Caki2 (cell line): ENCODE measurements around the gene PSTPIP1. TPM values are rescaled to one million over a fixed set of nuclear protein-coding genes. Genes with fewer than 3 reads are reported as not detected.

Source experiments
- DNase-seq: peaks from one replicate; pipeline ENCODE4 v3.0.0-alpha.2; 2015; ENCODE audit warnings: low read depth
- in situ Hi-C: cut with HindIII; loops from 2 replicates; pipeline ENCODE4 v1.10.0; 2016; ENCODE audit warnings: low sequenced_read_pairs, low pct_unique_long_range_greater_than_20kb, mixed read lengths
- total RNA-seq: library from RNA; depleted of rRNA; stranded (reverse); fragments of >200 nt; shearing (Covaris generic); gene quantifications from 2 replicates; pipeline ENCODE4 v1.2.3, GENCODE V29; 2014; ENCODE audit warnings: low replicate concordance

The PSTPIP1 gene
- total RNA-seq, 1 experiment from 2014 or later = not detected

- in situ Hi-C loops = no loop called here
- DNase-seq = no peak
Measured at GRCh38 chr15:76976141-76976540, 18.8 kb upstream of the PSTPIP1 start.

GRCh38 chr15:76976572-76977270, 18.2 kb upstream of the PSTPIP1 start:
- in situ Hi-C loops = no loop called here
- no peak for DNase-seq

- no peak for DNase-seq
- in situ Hi-C loops = no loop called here
Measured at GRCh38 chr15:76978522-76979330, 16.2 kb upstream of the PSTPIP1 start.

GRCh38 chr15:76979331-76979925, 15.5 kb upstream of the PSTPIP1 start:
- in situ Hi-C loops = no loop called here
- no peak for DNase-seq

GRCh38 chr15:76979996-76980520, 14.9 kb upstream of the PSTPIP1 start:
- no peak for DNase-seq
- in situ Hi-C loops = no loop called here

DNA sequence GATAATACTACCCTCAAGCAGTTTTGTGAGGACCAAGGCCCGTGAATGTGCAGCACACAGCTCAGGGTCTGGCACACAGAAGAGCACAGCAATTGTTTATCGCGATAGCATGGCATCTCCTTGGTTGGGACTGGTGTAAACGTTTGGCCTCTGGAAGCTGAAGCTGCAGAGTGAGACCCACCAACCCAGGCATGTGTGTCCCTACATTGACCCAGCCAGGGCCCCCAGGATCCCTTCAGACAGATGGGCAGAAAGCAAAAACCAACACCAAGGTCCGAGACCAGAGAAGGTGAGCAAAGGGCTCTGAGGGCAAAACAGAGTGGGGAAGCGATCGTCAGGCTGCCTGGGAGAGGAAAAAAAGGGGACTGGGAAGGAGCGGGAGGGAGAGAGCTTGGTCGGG, 12.6 kb upstream of the PSTPIP1 start:
- in situ Hi-C loops = no loop called here
- no peak for DNase-seq

DNA sequence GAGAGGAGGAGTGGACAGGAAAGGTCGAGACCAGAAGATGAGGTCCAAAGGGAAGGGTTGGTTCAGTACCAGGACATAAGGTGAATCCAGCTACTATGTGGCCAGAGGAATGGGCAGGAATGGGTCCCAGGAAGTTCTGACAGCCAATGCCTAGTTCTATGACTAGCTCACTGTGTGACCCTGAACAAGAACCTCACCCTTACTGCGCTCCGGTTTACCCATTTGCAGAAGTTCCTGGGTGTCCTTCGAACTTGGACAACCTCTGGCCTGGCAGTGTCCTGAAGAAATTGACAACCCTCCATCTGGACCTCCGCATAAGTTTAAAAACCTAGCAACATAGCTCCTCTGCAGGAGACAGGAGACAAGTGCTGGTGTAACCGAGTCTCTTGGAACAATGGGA, 12.2 kb upstream of the PSTPIP1 start:
- in situ Hi-C loops = no loop called here
- DNase-seq = no peak

DNA sequence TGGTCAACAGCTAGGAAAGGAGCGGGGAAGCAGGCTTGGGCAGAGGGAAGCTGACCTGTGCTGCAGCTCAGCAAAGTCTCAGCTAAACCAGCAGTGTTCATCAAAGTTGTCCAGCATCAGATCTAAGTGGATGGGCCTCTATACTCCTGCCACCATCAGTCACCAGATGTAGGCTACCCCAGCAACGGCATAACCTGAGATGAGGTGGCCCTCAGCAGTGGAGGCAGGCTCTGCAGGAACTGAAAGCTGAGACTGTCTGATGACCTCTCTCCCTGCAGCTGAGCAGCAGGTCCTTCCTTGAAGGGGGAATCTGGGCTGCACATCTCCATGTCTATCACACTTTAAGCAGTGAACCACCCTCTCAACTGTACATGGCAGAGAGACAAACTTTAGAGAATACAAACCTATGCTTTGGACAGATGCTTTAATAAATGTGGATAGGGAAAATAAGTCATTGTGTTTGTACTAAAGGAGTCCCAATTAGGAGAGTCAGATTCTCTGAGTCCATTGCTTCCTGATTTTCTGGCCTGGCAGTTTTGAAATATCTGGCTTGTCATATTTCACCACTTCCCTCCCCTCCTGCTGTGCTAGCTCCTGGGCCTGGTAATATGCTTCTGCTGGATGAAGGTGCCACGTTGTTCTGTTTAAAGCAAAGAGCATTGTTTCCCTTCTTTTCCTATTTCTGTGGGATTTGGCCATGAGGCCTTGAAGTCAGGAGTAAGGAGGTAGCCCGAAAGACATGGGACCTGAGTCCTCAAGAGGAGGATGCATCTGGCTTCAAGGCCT, 11.1 kb upstream of the PSTPIP1 start:
- in situ Hi-C loops = no loop called here
- no peak for DNase-seq

- DNase-seq = no peak
- in situ Hi-C loops = no loop called here
Measured at GRCh38 chr15:76986743-76987142, 8.2 kb upstream of the PSTPIP1 start.

DNA sequence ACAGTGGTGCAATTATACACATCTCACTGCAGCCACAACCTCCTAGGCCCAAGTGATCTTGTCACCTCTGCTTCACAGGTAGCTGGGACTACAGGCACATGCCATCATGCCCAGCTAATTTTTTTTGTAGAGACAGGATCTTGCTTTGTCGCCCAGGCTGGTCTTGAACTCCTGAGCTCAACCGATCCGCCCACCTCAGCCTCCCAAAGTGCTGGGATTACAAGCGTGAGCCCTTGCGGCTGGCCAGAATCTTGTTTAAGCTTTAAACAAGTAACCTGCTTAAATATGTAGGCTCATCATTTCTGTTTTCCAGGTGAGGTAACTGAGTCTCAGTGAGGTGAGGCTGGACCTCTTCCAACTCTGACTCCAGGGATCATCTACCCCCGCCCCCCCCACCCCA, 7.7 kb upstream of the PSTPIP1 start:
- no peak for DNase-seq
- in situ Hi-C loops = no loop called here

DNA sequence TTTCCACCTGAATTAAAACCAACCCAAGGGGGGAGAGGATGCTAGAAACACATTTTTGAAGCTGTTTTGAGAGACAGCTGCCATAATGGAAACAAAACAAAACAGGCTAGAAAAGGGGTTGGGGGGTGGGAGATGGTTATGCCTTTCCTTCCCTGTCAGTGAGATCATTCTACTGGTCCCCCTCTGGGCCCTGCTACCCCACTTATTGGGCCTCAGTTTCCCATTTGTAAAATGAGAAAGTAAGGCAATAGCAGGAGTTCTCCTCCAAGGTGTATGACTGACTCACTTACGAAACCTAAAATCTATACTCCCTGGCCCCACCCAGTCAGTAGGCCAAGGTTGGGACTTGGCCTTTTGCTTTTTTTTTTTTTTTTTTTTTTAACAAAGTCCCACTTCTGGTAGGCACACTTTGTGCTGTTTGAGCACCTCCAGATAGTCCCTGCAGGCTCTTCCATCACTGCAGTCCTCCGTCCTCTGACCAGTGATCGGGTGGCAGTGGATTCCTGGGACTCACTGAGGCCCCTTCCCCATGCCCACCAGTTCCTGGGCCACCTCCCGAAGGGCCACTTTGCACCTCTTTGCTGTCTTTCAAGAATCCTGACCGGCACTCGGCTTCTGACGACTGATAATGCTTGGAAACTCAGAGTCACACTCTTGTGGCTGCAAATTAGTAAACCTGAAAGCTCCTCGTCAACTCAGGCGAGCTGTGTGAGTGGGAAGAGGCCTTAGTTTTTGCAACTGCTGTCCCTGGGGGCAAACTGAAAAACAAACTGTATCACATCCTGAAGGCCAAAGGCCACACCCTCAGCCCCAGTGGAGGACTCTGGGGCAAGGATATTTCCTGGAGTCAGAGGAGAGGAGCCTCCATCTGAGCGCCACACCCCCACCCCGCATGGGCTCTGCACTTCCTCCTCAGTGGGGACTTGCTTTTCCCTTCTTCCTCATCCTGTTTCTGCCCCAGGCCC, 6.7 kb upstream of the PSTPIP1 start:
- no peak for DNase-seq
- in situ Hi-C loops = no loop called here

DNA sequence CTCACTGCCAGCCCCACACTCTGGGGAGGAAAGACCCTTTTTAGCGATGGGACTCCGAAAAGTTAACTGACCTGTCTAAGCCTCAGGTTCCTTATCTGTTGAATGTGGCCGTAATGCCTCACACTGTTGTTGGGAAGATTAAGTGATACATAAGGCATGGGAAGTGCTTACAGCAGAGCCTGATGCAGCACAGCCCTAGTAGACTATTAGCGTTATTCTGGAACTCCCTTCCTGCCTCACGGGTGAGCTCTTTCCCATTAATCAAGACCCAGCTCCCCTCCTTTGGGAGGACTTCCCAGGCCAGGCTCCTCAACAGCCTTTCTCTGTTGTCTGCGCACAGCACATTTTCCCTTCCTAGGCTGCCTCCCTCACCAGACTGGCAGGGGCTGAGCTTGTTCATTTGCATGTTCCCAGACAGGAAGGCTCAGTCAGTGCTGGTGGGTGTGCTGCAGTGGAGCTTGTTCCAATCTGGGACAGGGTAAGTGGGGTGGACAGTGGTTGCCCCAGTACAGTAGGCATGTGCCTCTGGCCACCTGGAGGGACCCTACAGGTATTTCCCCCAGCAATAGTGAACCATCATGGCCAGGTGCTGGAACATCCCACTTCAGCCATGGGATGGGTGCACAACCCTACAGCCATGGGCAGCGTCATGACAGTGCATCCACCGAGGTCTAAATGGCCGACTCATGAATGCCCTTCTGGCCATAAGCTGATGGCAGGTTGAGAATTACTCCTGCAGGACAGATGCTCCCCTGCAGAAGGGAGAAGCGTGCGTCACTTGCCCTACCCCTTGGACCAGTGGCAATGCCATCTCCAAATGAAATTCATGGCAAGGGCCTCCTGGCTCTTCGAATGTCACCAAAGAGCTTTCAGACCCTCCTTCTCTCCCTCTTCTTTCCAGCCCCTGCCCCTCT, 5.8 kb upstream of the PSTPIP1 start:
- in situ Hi-C loops = no loop called here

GRCh38 chr15:76991048-76991447, 3.9 kb upstream of the PSTPIP1 start:
- no peak for DNase-seq
- in situ Hi-C loops = no loop called here

More for the DNA sequence above, 5.8 kb upstream of the PSTPIP1 start:
- DNase-seq = no peak

DNA sequence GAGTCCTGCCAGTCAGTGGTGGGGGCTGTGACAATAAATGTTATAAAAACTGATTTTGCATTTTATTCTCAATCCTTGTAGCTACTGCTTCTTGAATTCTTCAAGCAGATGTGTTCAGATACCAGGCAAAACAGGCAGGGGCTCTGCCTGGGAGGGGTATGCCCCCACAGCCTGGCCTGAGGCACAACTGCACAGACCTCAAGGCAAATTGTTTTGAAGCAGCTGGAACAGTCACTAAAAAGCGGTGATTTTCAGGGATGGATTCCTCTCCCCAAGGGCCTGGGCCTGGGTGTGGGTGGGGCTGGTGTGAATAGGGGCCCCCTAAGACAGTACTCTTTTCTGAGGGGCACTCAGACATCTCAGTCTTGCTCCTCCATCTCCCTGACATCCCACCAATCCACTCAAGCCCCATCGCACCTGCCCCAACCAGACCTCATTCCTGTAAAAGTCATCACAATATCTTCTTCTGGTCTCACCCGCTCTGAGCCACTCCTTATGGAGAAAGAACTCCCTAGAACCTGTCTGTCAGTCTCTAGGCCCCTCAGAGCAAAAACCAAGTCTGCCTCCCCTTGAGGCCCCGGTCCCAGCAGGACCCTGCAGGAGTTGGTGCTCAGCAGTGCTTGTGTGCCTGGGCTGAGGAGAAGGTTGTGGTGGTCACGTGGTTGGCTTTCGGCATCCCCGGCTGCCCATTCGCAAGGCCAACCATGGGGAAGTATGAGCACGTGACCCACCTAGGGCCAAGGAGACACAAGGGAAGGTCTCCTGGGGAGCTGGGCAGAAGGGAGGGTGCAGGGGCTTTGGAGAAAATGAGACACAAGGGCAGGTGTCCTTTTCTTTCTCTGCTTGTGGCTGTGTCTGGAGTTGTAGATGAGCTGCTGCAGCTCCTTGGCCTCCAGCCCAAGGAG, 2.9 kb upstream of the PSTPIP1 start:
- in situ Hi-C loops = no loop called here
- no peak for DNase-seq

DNA sequence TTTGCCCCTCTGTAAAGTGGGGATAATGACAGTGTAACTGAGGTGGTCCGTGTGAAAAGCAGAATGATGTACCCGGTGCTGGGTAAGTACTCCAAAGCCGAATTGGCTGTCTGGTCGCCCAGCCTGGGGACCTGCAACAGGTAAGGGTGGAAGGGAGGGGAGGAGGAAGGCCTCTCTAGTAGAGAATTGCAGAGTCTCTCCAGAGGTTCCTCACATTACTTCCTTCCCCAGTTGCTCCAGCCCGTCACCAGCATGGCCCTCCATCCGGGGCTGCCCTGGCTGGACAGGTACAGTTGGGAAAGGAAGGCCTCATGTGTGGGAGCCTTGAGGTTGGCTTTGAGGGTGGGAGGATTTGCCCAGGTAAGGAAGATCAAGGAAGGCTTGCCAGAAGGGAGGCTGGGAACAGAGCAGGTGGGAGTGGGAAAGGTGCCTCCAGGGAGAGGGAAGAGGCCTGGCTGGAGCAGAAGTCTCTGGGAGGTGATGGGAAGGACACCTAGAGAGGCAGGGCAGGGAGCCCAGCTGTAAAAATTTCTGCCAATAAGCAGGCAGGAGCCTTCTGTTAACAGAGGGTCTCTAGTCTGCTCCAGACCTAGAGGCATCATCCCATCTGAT, 1.7 kb upstream of the PSTPIP1 start:
- in situ Hi-C loops = no loop called here
- no peak for DNase-seq
